ENCODE data around the gene PHACTR1.

DNA sequence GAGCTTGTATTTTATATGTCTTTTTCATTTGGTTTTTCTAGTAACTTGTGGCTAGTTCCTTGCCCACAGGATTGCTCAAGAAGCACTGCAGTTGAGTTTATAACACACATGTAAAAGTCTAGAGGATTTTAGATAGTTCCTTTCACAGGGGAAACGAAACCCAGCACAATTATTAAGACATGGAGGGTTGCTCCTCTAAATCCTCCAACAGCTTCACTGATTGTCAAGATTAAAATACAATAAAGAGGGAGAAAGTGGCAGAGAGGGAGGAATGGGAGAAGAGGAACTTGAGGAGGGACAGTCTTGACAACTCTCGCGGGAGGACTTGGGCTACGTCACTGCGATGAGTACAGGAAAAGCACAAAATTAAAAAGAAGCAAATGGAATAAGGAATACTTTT is 621.5 kb downstream of the PHACTR1 start:
- TF ChIP-seq EP300 (IDR thresholded peaks at IDR 0.05) (no peak), POLR2AphosphoS5 (IDR thresholded peaks at IDR 0.05) (no peak)
